NCI-H2029 treated with DMSO at 0.1 percent for 48 hours (cell line): Measurements from ENCODE around the gene CNGA1.
"Not testable (repeated sequence)": the region's sequence is repeated elsewhere in the genome, so short reads cannot be mapped to it uniquely, and the experiment has no call there.

Source experiments
- DNase-seq: peaks from one replicate; lab custom pipeline; 2025; lab: John Stamatoyannopoulos, UW

Gene CNGA1

GRCh38 chr4:47954677-47955076, 61.8 kb downstream of the CNGA1 start:
- DNase-seq: no peak

- DNase-seq: no peak
These were observed 62.2 kb downstream of the CNGA1 start for GRCh38 chr4:47954245-47954644.

GRCh38 chr4:47945930-47946726, 70.4 kb downstream of the CNGA1 start:
- DNase-seq: no peak

- DNase-seq: no peak
These were observed 74.2 kb downstream of the CNGA1 start for GRCh38 chr4:47942081-47942819.

GRCh38 chr4:47939456-47939855, 77.0 kb downstream of the CNGA1 start:
- no peak for DNase-seq

GRCh38 chr4:47936336-47936735, 80.1 kb downstream of the CNGA1 start:
- DNase-seq: no peak

- DNase-seq: peak; percentile 6
These were observed 82.6 kb downstream of the CNGA1 start for GRCh38 chr4:47933840-47934239.

GRCh38 chr4:47930971-47931804, 85.3 kb downstream of the CNGA1 start:
- no peak for DNase-seq

GRCh38 chr4:47929682-47930201, 86.7 kb downstream of the CNGA1 start:
- no peak for DNase-seq

- peak; percentile 27 for DNase-seq
These were observed 89.7 kb downstream of the CNGA1 start for GRCh38 chr4:47926667-47927258.

- not testable (repeated sequence) for DNase-seq
These were observed 93.2 kb downstream of the CNGA1 start for GRCh38 chr4:47923261-47923608.

GRCh38 chr4:47922436-47923260, 93.8 kb downstream of the CNGA1 start:
- DNase-seq: not testable (repeated sequence)

- DNase-seq: not testable (repeated sequence)
These were observed 99.3 kb downstream of the CNGA1 start for GRCh38 chr4:47917163-47917562.

GRCh38 chr4:47915378-47915777, 101.1 kb downstream of the CNGA1 start:
- no peak for DNase-seq

GRCh38 chr4:47914926-47915237, 101.6 kb downstream of the CNGA1 start:
- DNase-seq: no peak

- DNase-seq: peak; percentile 72
These were observed 102.1 kb downstream of the CNGA1 start, which contains the start of gene NFXL1 for GRCh38 chr4:47914220-47914925. Gene NFXL1 (minus strand): TSS chr4:47914583. CDS start chr4:47914203, 380 bp downstream.

GRCh38 chr4:47913861-47914219, 102.6 kb downstream of the CNGA1 start:
- DNase-seq: no peak

- DNase-seq: no peak
These were observed 103.2 kb downstream of the CNGA1 start for GRCh38 chr4:47913330-47913729.

GRCh38 chr4:47907089-47907646, 109.3 kb downstream of the CNGA1 start:
- DNase-seq: no peak

- DNase-seq: no peak
These were observed 116.8 kb downstream of the CNGA1 start for GRCh38 chr4:47899639-47900038.
